ENCODE data around the gene KSR2. TPM values are rescaled to one million over a fixed set of nuclear protein-coding genes. Genes with fewer than 3 reads are reported as not detected.

The KSR2 gene
- total and polyA plus RNA-seq, 9 donors, result under 0.01 to 0.15 (median 0.08) TPM; not detected in 4

DNA sequence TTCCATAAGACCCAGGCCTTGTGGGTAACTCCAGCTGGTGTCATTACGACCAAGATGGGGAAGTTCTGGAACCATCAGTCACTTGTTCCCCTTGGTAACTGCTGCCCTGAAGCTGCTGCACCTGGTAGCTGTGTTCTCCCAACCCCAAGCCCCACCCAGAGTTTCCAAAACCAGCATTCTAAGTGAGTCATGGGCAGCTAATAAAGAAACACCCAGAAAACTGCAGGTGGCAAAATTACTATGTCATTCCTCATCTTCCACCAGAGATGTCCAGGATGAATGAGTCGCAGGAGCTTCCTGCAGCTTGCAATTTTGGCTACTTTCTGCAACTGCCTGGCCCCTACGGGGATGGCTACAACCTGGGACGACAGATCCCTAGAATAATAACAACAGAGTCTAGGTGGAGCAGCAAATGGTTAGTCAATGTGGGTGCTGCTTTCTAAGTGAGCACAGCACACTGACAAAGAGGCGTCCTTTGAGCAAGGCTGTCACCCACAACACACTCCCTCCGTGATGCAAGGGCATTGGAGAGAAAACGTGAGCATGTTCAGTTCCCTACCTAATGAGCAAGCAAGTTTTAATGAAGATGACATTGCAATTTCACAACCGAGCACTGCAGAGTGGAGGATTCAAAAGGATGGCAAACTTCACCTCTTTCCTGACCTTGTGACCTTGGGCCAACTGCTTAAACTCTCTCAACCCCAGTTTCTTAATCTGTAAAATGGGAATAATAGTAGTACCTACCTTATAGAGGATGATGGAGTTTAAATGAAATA lies 306.0 kb downstream of the KSR2 start:
- Histone ChIP-seq H3K9me3 (no peaks in the 10 kb centered on the region), H3K36me3 (no peaks in the 10 kb centered on the region), H3K4me1 (ENCODE audit: insufficient read depth) (no peaks in the 10 kb centered on the region), H3K27me3 (no peaks in the 10 kb centered on the region), H3K4me3 (no peak overlapping the region), H3K27ac (no peak overlapping the region)
- intact Hi-C loops (cut with DNase I), result no loop called here
- DNase-seq, result no peak
- TF ChIP-seq POLR2A (IDR thresholded peaks at IDR 0.05) (no peak), EP300 (IDR thresholded peaks at IDR 0.05) (no peak)
- TF ChIP-seq, protein P1, sequence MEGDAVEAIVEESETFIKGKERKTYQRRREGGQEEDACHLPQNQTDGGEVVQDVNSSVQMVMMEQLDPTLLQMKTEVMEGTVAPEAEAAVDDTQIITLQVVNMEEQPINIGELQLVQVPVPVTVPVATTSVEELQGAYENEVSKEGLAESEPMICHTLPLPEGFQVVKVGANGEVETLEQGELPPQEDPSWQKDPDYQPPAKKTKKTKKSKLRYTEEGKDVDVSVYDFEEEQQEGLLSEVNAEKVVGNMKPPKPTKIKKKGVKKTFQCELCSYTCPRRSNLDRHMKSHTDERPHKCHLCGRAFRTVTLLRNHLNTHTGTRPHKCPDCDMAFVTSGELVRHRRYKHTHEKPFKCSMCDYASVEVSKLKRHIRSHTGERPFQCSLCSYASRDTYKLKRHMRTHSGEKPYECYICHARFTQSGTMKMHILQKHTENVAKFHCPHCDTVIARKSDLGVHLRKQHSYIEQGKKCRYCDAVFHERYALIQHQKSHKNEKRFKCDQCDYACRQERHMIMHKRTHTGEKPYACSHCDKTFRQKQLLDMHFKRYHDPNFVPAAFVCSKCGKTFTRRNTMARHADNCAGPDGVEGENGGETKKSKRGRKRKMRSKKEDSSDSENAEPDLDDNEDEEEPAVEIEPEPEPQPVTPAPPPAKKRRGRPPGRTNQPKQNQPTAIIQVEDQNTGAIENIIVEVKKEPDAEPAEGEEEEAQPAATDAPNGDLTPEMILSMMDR (IDR thresholded peaks at IDR 0.05), result no peak
- 60 to 78% (median 65%) methylated on average over 8 of the region's 8 CpGs for WGBS, 3 donors

DNA sequence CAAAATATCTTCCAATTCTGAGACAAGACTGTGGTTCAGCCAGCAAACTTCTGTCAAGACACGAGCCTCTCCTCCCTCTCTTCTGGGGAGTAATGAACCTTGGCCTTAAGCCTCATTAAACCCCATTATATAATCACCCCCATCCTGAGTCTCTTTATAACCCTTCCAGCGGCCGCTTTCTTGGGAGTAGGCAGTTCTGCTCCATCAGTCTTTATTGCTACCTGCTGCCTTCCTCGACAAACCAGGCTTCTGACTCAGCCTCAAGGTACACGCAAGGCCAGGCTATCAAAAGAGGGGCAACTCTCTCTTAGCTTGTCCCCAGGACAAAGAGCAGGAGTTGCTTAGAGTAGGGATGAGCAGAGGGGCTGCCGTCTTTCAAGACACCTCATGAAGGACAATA lies 306.6 kb downstream of the KSR2 start:
- no peak for DNase-seq
- Histone ChIP-seq H3K27me3 (no peaks in the 10 kb centered on the region), H3K9me3 (no peaks in the 10 kb centered on the region), H3K4me3 (no peak overlapping the region), H3K36me3 (no peaks in the 10 kb centered on the region), H3K27ac (no peak overlapping the region), H3K4me1 (ENCODE audit: insufficient read depth) (no peaks in the 10 kb centered on the region)
- intact Hi-C loops (cut with DNase I), result no loop called here
- TF ChIP-seq, protein P1 (IDR thresholded peaks at IDR 0.05), result no peak
- TF ChIP-seq POLR2A (IDR thresholded peaks at IDR 0.05), result no peak
- TF ChIP-seq EP300 (IDR thresholded peaks at IDR 0.05), result no peak
- WGBS, 3 donors, result 37 to 57% (median 40%) methylated on average over 6 of the region's 6 CpGs

DNA sequence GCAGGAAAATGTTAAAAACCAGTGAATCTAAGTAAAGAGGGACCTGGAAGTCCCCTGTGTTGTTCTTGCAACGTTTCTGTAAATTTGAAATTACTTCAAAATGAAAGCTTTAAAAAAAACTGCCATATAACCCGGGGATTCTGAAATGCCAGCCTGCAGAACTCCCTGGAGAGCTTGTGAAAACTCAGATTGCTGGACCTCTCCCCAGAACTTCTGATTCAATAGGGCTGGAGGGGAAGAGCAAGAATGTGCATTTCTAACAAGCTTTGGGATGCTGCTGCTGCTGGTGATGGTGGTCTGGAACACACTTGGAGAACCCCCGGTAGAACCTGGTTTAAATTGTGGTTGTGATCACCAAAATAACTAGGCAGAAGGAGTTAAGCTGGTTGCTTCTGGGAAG lies 307.3 kb downstream of the KSR2 start:
- no peaks in the 10 kb centered on the region for H3K9me3 ChIP-seq
- 51 to 59% (median 52%) methylated on average over 3 of the region's 3 CpGs for WGBS, 3 donors
- no peak overlapping the region for H3K4me3 ChIP-seq
- no peaks in the 10 kb centered on the region for H3K36me3 ChIP-seq
- no peaks in the 10 kb centered on the region for H3K27me3 ChIP-seq
- TF ChIP-seq POLR2A (IDR thresholded peaks at IDR 0.05) (no peak), EP300 (IDR thresholded peaks at IDR 0.05) (no peak)
- TF ChIP-seq, protein P1 (IDR thresholded peaks at IDR 0.05), result no peak
- H3K27ac ChIP-seq, result no peak overlapping the region
- intact Hi-C loops (cut with DNase I), result no loop called here
- H3K4me1 ChIP-seq (ENCODE audit: insufficient read depth), result no peaks in the 10 kb centered on the region
- no peak for DNase-seq

DNA sequence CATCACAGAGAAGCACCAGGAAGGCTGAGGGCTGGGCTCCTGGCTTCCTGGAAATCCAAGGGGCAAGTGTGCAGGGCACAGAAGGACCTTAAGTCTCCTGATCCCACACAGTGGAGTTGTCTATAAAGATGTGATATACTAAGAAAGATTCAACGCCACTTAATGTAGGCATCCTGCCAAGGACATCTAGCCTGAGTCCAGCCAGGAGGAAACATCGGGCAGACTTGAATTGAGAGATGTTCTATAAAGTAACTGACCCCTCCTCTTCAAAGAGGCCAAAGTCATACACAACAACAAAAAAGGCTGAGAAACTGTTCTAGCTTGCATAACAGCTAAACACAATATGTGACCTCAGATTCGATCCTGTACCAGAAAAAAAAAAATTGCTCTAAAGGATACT lies 307.9 kb downstream of the KSR2 start:
- no peaks in the 10 kb centered on the region for H3K4me1 ChIP-seq (ENCODE audit: insufficient read depth)
- intact Hi-C loops (cut with DNase I), result no loop called here
- H3K4me3 ChIP-seq, result no peak overlapping the region
- no peak overlapping the region for H3K27ac ChIP-seq
- H3K27me3 ChIP-seq, result no peaks in the 10 kb centered on the region
- H3K9me3 ChIP-seq, result no peaks in the 10 kb centered on the region
- 26 to 39% (median 38%) methylated on average over 3 of the region's 3 CpGs for WGBS, 3 donors
- H3K36me3 ChIP-seq, result no peaks in the 10 kb centered on the region
- TF ChIP-seq POLR2A (IDR thresholded peaks at IDR 0.05) (no peak), EP300 (IDR thresholded peaks at IDR 0.05) (no peak)
- TF ChIP-seq, protein P1 (IDR thresholded peaks at IDR 0.05), result no peak
- no peak for DNase-seq

All from ovary (tissue), 9 donors.